GM12801 (cell line): Measurements from ENCODE around the gene PSTPIP1.

Source experiments
- CTCF ChIP-seq: IDR thresholded peaks from one replicate; pipeline ENCODE4 v1.5.1; 2011; ENCODE audit warnings: control low read depth; ENCODE audit not compliant: insufficient read length; ENCODE audit errors: extremely low read depth

Gene PSTPIP1

GRCh38 chr15:76988867-76989780, 5.8 kb upstream of the PSTPIP1 start:
- no peak for TF ChIP-seq CTCF

GRCh38 chr15:76991048-76991447, 3.9 kb upstream of the PSTPIP1 start:
- no peak for TF ChIP-seq CTCF

GRCh38 chr15:76991741-76992645, 2.9 kb upstream of the PSTPIP1 start:
- no peak for TF ChIP-seq CTCF

GRCh38 chr15:76993114-76993725, 1.7 kb upstream of the PSTPIP1 start:
- TF ChIP-seq CTCF: no peak

GRCh38 chr15:76994001-76994400, 925 bp upstream of the PSTPIP1 start:
- TF ChIP-seq CTCF: no peak

- TF ChIP-seq CTCF: no peak
Measured at GRCh38 chr15:76994496-76994895, 430 bp upstream of the PSTPIP1 start.

- no peak for TF ChIP-seq CTCF
Measured at GRCh38 chr15:76996076-76996525, 1.2 kb downstream of the PSTPIP1 start.
